CD4-positive, alpha-beta T cell treated with Interleukin-21 for 1 hour (primary cell): Measurements from ENCODE around the gene TOX3.

ENCODE experiments used
- DNase-seq: peaks from one replicate; pipeline ENCODE4 v3.0.0-alpha.2; 2020

TOX3 gene

DNA sequence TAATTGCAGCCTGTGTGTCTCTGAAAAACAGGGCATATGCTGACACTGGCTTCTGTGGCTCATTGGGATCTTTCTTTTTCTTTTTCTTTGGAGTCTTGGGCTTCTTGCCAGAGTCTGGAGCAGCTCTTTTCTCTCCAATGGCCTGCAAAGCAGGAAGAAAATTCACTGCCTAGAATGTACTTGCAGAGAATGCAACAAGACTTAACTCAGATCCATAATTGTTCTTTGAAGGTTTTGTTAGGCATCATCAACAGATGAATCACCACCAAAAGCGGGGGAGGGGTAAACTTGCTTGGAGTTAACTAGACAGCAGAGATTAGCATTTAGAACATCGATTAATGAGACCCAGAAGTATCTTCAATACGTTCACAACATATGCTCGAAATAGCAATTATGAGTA is 100.9 kb downstream of the TOX3 start:
- DNase-seq: no peak

DNA sequence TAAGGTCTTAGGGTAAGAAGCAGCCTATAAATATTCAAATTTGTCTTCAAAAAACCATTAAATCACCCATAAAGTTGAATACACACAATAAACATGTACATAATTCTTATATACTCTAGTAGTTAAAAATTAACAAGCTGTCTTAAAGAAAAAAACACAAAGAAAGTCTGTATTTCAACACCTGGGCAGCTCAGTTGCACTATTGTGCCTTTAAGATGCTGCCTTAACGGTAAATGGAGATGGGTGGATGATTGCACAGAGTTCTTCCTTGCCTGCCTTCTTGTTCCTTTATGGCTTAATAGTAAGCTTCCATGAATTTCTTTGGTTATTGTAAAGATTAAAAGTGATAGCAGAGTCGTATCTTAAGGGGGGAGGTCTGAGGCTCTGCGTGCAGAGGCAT is 105.1 kb downstream of the TOX3 start:
- DNase-seq: no peak

DNA sequence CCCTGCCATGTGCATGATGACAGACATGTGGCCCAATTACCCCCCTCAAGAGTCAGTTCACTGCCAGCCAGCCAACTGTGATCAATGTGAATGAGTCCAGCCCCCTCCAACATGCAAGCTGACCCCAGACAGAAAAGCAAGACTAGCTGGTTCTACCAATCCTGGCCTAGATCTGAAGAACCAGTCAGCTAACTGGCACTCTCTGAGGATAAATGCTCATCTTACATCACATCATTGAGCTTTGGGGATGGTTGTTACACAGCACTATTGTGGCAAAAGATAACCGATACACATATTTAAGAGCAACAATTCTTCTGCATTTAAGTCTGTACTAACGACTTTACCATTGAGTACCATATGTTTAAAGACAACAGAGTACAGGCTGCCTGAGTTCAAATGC is 106.7 kb downstream of the TOX3 start:
- no peak for DNase-seq

DNA sequence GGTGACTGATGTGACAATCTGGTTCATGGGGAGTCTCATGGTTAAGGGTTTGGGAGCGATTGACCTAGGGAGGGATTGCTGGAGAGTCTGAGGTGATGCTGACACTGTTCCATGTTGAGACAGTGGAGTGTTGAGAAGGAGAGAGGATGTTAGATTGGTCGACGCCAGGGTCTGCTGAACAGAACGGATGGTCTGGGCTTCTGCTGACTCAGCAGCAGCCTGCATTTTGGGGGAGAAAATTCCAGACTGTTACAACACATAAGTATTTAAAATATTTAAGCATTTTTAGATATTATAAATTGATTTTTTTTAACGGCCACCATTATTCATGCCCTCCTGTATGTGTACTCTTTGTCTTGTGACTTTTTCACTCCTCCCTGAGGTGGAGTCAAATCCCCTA is 107.2 kb downstream of the TOX3 start:
- DNase-seq: no peak

DNA sequence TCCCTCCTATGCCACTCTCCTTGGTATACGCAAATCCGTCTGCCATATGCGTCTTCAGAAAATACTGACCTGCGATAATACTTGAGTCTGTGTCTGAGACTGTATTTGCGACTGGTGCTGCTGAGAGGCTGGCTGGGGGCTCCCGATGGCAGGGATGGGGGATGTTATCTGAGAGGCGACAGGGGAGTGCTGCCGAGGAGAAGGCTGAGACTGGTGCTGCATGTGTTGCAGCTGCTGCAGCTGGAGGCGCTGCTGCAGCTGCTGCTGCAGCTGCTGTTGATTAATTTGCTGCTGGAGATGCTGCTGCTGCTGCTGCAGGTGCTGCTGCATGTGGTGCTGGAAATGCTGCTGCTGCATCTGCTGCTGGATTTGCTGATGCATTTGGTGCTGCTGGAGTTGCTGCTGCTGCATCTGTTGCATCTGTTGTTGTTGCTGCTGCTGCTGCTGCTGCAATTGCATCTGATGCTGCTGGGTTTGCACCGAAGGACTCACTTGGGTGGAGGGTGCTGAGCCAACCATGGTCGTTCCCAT is 107.7 kb downstream of the TOX3 start:
- no peak for DNase-seq

DNA sequence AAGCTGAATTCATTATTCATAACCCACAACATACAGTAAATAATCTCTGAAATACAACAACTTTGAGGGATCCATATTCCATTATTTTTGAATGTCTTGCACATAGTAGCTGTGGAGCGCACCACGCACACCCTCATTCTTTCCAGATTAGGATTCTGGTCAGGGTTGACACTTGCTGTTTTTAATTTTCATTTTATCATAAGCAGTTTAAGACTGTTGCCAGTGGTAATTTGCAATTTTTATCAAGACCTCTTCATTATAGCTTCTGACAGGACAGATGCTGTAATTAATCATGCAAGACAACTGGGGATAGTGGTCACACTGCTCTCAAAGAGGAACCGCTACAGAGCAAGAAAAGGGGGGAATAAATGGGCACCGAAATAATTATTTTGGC is 109.7 kb downstream of the TOX3 start:
- DNase-seq: no peak

DNA sequence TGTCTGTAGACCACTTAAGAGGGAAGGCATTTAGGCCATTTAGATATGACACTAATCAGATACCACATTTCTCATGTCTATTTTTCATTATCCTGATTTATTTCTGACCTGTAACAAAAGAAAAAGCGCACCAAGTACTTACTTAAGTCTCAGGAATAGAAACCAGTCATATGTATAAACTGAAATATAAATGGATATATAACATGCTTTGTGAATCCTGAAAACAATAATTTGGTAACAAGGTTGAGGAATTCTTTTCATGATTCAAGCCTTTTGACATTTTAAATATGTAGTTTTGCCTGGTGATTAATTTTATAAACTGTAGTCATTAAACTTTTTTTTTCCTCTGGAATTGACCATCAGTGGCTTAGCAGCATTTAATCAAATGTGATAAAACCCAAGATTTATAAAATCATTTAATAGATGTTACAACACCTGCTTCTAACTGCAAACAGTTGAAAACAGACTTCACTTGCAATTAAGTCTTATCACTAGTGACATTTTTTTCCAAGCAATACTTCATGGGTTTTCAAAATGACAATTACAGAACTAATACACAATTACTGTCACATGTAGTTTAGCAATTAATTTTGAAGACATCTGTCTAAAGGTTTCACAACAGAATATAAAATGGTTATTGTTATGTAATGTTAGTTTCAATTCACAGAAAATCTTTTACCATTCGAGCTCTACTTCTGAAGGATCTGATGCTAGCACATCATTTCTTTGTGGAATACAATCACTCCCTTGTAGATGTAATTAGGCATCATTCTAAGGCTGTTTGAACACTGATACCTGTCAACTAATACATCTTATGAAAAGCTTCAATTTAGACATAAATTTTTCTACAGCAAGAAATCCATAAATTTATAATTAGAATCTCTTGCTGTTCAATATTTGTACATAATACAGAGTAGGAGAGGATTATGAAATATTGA is 110.3 kb downstream of the TOX3 start:
- DNase-seq: no peak

DNA sequence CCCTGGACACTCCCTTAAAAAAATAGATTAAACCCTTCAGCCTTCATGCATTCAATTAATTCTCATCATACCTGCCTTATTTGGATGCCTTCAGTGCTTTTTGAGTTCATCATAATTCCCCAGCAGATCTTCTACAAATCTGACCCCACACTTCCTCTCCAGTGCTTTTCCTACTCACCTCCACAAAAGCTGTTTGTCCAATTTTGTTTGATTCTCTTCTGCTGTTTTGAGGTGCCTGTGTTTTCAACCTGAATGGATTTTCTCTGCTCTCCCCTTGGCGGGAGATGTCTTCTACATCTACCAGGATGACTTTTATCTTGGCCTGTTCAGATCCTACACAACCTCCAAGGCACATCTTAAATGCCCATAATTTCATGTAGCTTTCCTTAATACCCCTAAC is 112.7 kb downstream of the TOX3 start:
- no peak for DNase-seq

DNA sequence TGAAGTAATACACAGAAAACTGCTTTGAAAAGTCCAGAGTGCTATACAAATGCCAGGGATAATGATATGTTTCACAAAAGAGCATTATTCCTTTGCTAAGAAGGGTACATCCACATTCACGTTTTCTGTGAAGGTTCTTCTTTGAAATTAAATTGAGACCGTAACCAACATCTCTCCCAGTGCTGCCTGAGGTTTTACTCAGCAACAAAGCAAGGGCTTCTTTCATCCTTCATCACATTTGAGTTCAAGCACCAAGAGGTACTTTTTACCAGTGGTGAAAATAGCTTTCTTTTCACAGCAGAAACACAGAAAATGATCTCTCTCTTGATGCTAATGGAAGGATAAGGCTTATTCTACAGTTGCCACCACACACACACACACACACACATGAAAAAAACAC is 113.3 kb downstream of the TOX3 start:
- DNase-seq: no peak

DNA sequence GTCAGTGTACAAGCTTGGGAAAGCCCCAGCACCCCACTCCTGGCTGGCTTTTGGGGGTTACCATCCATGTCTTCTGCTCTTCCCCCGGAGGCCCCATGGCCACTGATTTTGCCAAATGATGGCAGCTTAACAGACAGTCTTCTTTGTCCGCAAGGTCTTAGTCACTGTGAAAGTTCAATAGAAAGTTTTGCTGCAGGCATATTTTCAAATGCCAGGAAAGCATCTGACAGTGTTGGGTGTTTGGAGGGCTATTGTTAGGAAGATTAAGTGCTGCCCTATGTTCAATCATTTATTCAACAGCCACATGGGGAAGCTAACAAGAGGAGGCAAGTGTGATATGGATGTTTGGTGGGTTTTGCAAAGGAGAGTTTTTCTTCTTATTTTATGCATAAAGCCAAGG is 122.4 kb downstream of the TOX3 start:
- no peak for DNase-seq

DNA sequence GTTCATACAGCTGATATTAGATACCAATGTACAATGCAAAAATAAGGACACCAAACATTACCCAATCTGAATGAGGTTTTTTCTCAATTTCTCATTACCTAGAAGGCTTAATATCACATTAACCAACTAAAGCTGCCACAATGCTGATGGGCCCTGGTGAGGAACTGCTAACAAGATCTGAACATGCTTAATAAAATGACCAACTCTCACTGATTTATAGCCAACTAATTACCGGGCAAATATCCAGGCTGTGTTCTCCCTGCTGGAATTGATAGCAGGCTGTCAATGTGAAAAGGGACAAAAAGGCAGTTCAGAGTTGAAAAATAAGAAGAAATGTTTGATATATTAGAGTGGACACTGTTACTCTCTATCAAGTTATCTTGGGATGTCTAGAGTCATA is 124.6 kb downstream of the TOX3 start:
- DNase-seq: no peak

DNA sequence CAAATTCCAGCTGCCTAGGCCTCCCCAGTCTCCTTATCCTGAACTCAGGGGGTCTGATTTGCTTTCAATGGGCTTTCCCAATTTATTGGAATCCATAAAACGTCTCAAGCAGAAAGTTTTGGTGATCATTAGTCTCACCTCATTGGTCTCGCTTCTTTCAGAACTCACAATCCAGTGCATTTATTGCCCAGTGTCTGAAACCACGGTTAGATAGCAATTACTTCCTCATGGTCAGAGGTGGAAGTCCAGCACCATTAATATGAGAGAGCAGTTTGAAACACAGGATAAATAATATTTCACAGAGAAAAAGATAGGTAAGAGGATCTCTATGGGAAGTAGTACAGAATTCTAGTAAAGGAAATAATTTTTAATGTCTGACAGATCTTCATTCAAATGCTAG is 128.7 kb downstream of the TOX3 start:
- no peak for DNase-seq

DNA sequence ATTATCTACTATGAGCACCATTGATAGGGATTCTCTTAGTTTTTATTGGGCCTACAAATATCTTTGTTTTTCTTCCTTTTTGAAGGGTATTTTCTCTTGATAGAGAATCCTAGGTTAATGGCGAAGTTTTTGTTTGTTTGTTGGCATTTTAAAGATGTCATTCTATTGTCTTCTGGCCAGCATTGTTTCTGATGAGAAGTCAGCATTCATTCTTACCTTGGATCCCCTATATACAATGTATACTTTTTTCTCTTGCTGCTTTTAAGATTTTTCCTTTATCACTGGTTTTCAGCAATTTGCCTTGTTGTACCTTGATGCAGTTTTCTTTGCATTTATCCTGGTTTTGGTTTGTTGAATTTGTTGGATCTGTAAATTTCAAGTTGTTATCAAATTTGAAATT is 130.1 kb downstream of the TOX3 start:
- DNase-seq: no peak

DNA sequence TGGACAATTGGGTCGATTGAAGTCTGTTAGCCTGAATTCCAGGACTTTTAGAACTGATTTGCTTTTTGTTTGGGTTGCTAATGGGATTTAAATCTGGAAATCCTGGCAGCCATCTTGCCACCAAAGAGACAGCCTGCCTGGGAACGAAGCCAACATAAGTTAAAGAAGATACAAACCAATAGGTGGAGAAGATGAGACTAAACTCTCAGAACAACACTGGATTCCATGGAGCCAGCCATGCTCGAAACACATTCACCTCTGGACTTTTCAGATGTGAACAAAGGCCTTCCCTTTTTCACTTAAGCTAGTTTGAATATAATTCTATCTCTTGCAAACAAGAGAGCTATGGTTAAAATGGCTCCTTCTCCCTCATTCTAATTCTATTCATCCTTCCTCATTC is 135.9 kb downstream of the TOX3 start:
- no peak for DNase-seq

DNA sequence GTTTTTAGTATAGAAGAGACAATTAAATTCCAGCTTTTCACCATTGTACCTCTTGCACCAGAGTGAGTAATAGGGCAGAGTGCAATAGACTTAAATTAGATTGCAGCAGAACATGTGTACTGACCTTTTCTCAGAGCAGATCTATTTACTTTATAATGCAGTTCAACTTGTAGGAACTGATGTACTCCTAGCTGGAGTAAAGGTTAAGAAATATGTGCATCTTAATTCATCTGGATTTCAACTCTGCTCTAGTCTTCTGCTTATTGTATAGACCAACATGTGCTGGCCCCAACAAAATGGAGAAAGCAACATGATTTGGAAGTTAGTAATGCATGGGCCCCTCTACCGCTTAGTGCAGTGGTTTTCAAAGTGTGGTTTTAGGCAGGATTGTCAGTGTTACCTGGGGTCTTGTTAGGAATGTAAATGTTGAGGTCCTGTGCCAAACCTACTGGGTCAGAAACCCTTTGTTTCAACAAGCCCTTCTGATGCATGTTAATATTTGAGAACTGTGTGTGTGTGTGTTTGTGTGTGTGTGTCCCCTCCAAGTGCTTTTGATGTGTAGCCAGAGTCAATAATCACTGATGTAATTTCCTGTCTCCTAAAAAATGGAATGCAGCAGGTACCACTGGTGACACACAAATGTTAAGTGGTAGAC is 138.6 kb downstream of the TOX3 start:
- DNase-seq: no peak

DNA sequence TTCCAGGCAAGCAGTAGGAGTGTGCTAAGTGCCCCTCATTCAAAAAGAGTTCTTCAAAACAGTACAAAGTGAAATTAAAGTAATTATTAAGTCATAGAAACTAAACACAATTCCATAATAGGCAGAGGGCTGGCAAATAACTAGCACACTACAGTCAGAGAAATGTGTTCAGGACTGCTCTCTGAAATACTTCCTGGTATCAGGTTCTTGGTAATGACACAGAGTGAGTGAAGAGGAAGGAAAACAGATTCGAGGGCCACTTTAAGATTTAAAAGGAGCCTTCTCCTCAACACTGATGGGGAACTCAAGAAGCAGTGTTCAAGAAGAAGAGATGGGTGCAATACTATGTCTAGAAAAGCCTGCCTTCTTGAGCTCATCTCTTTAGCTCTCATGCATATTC is 139.2 kb downstream of the TOX3 start:
- no peak for DNase-seq

DNA sequence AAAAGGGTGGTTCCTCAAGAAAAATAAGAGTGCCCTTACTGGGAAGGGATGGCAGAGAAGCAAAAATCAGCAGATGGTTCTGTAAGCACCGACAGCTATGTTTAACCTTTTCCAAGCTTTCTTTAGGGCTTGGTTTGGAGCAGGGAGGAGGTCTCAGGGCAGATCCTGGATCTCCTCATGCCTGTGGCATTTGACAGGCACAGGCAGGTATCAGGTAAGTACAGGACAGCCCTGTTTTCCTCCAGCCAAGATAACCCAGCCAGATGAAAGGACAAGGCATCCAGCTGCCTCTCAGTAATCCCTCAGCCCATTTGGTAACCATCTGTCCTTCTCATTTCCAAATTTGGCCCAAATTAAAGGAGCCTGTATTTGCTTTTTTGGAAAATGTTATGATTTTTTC is 141.5 kb downstream of the TOX3 start:
- DNase-seq: no peak

DNA sequence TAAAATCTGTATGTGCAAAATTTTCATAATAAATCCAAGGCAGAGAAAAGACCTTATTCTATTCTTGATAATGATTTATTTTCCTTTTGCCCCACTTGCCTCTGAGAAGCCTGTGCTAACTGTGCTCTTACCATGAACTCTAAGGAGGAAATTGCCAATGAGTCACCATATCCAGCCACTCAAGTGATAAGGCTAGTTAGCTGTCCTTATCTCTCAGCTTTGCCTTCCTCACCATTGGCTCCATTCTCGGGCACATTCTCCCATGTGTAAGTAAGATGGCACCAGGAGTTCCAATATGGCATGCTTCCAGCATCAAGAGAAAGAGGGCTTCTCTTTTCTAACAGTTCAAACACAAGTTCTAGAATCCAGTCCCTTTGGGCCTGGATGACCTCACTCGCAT is 142.4 kb downstream of the TOX3 start:
- no peak for DNase-seq

DNA sequence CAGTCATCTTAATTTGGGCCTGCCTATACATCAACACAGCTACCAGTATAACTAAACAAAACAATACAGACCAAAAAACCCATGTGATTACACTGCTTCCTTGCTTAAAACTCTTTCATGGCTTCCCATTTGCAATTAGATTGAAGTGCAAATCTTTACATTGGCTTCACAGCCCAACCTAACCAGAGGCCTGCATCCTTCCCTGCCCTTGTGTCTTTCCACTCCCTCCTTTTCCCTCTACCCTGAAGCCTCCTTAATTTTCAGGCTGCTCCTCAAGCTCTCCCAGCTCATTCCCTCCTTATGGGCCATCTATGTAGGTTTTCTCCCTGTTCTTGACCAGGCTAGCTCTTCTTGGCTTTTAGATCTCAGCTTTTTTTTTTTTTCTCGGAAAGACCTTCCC is 147.8 kb downstream of the TOX3 start:
- DNase-seq: no peak

DNA sequence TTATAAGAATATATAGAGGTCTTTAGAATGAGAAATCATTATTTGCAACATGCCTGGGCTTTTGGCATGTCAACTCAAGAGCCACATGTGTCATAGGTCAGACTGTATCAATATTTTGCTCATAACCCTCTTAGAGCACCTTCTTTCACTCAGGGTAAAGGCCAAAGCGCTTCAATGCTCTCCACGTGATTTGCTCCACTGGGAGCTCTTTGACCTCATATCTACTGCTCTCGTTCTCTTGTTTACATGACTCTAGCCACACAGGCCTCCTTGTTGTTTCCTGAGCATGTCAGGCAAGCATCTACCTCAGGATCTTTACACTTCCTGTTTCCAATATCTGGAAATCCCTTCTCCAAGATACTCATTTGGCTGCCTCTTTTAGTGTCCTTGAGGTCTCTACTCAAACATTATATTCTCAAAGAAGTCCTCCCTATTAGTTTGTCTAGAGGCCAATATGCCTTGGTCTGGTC is 148.4 kb downstream of the TOX3 start:
- DNase-seq: no peak

DNA sequence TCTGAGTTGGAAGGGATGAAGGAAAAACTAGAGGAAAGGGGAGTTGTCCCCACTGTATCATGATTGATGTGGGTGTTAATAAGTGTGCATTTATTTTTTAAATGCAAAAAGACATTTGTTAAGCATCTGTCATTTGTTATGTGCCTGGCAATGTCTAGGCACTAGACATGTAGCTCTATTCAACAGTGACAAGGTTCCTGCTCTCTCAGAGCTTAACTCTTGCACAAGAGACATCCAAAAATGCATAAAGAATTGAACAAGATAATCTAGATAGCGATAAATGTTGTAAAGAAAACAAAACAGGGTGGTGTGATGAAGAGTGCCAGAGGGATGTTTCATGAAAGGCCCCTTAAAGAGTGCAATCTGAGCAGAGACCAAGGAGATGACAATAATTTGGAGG is 148.9 kb downstream of the TOX3 start:
- no peak for DNase-seq

DNA sequence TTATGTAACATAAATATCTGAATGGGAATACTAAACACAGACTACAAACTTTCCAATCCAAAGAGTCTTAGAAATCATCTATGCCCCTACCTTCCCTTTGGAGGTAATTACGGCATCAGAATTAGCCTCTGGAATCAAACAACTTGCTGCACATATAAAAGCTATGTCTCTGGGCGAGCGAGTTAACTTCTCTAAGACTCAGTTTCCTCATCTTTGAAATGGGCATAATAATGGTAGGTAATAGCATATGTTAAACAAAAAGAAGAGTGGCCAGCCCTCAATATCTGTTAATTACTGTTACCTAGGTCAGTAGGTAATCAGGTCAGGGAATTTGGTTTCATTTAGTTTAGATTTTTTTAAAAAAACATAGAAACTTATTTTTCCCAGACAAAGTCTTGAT is 153.5 kb downstream of the TOX3 start:
- DNase-seq: no peak

DNA sequence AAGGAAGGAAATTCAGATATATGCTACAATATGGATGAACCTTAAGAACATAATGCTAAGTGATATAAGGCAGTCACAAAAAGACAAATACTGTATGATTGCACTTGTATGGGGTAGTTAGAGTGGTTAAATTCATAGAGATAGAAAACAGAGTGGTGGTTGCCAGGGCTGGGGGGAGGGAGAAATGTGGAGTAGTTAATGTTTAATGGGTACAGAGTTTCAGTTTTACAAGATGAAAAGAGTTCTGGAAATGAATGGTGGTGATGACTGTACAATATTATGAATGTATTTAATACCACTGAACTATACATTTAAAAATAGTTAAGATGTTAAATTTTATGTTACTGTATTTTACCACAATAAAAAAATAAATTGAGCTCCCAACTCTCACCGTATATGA is 157.9 kb downstream of the TOX3 start:
- no peak for DNase-seq
